Endothelial cell of umbilical vein (primary cell): ENCODE measurements around the gene MSH5. TPM values are rescaled to one million over a fixed set of nuclear protein-coding genes. Genes with fewer than 3 reads are reported as not detected.
A peak's percentile ranks its signal among the peaks of the same experiment; 100 is the strongest.

Source experiments
- BruUV-seq: library from RNA; stranded (reverse); fragments of 400-500 nt; replicated peaks from 2 replicates; lab custom pipeline; 2021; lab: Mats Ljungman, UMichigan
- CTCF ChIA-PET: fragments of 300-600, 350-600 bp; sonication (Branson Sonifier 250); formaldehyde crosslinking; loops from one replicate; lab custom pipeline; 2021; ENCODE audit warnings: antibody characterized with exemption, inconsistent platforms; lab: Charles Lee
- POLR2A ChIA-PET: fragments of 300-600, 350-600 bp; sonication (Branson Sonifier 250); formaldehyde crosslinking; loops from one replicate; lab custom pipeline; 2021; ENCODE audit warnings: antibody characterized with exemption, inconsistent platforms; lab: Charles Lee
- DNase-seq: peaks from one replicate; pipeline ENCODE4 v3.0.0-alpha.2; 2011; ENCODE audit warnings: low read depth, low spot score
- FAIRE-seq: peaks from 2 replicates; lab custom pipeline; 2011; peaks lifted over from hg19 to GRCh38; lab: Jason Lieb, UNC
- H2AFZ ChIP-seq: 2 replicates; pipeline ENCODE4 v1.6.0; 2012; ENCODE audit warnings: low read depth, low read length, control low read depth, inconsistent platforms
- H3K27ac ChIP-seq: 2 replicates; pipeline ENCODE4 v1.5.1; 2011; ENCODE audit warnings: low read depth, mild to moderate bottlenecking, control low read depth, low read length, moderate library complexity; ENCODE audit not compliant: insufficient read depth
- H3K27me3 ChIP-seq, 2 experiments: 2 replicates each; pipeline versions ENCODE4 v1.6.0 to v1.6.1; 2011; ENCODE audit warnings: low read length in 2 of 2, mixed read lengths in 1 of 2; ENCODE audit not compliant: control insufficient read depth in 2 of 2, insufficient read depth in 2 of 2
- H3K36me3 ChIP-seq, 2 experiments: 2 replicates in 1 of 2; 3 replicates in 1 of 2; pipeline ENCODE4 v1.5.1; 2011; ENCODE audit warnings: low read length in 2 of 2, mild to moderate bottlenecking in 1 of 2, moderate library complexity in 1 of 2; ENCODE audit not compliant: control insufficient read depth in 2 of 2, insufficient read depth in 2 of 2; ENCODE audit errors: extremely low read depth in 1 of 2
- H3K4me1 ChIP-seq: 3 replicates; pipeline ENCODE4 v1.5.1; 2011; ENCODE audit warnings: mild to moderate bottlenecking, low read length; ENCODE audit not compliant: control insufficient read depth, insufficient read depth; ENCODE audit errors: extremely low read depth
- H3K4me2 ChIP-seq: 2 replicates; pipeline ENCODE4 v1.6.1; 2011; ENCODE audit warnings: low read length, control low read depth, mixed read lengths; ENCODE audit not compliant: insufficient read depth
- H3K4me3 ChIP-seq, 3 experiments: fragments of 200-600 bp in 1 of 3; sonication (generic), shearing (Covaris generic) in 1 of 3; replicated peaks in 1 of 3; 2 replicates each; pipeline ENCODE4 v1.5.1; 2011 to 2016; ENCODE audit warnings: control low read depth in 3 of 3, low read length in 3 of 3, mild to moderate bottlenecking in 2 of 3, inconsistent platforms in 1 of 3, low read depth in 1 of 3, moderate library complexity in 1 of 3; ENCODE audit not compliant: insufficient read depth in 1 of 3
- H3K79me2 ChIP-seq: 2 replicates; pipeline ENCODE4 v1.6.0; 2012; ENCODE audit warnings: low read length, inconsistent platforms; ENCODE audit not compliant: control insufficient read depth, insufficient read depth
- H3K9ac ChIP-seq: replicated peaks from 2 replicates; pipeline ENCODE3; 2011; ENCODE audit warnings: low read length, control low read depth; ENCODE audit not compliant: insufficient read depth; ENCODE audit errors: extremely low read depth
- H3K9me1 ChIP-seq: replicated peaks from 3 replicates; pipeline ENCODE4 v1.6.0; 2011; ENCODE audit warnings: mild to moderate bottlenecking, low read length; ENCODE audit not compliant: control insufficient read depth, insufficient read depth; ENCODE audit errors: extremely low read depth
- H3K9me3 ChIP-seq: replicated peaks from 2 replicates; pipeline ENCODE4 v1.5.1; 2012; ENCODE audit warnings: low read length, inconsistent platforms; ENCODE audit not compliant: control insufficient read depth, insufficient read depth
- H4K20me1 ChIP-seq: replicated peaks from 2 replicates; pipeline ENCODE3; 2011; ENCODE audit warnings: mild to moderate bottlenecking, low read length; ENCODE audit not compliant: control insufficient read depth, insufficient read depth; ENCODE audit errors: extremely low read depth
- GATA2 ChIP-seq: IDR thresholded peaks from 2 replicates; pipeline ENCODE4 v1.7.0; 2011; ENCODE audit warnings: low read depth, mild to moderate bottlenecking, moderate library complexity, mixed read lengths, low read length; ENCODE audit not compliant: insufficient read length, insufficient read depth
- MAX ChIP-seq: IDR thresholded peaks from 2 replicates; pipeline ENCODE4 v1.6.1; 2011; ENCODE audit not compliant: insufficient read depth, insufficient read length
- MYC ChIP-seq: IDR thresholded peaks from one replicate; pipeline ENCODE4 v1.6.1; 2011; ENCODE audit warnings: mild to moderate bottlenecking, low read depth, low read length
- POLR2A ChIP-seq: IDR thresholded peaks from 2 replicates; pipeline ENCODE4 v1.6.1; 2012; ENCODE audit warnings: low read depth, mild to moderate bottlenecking, control low read depth, low read length
- POLR2AphosphoS5 ChIP-seq: IDR thresholded peaks from 2 replicates; pipeline ENCODE4 v1.6.1; 2012; ENCODE audit warnings: low read depth, mild to moderate bottlenecking, control low read depth, low read length, moderate library complexity; ENCODE audit not compliant: insufficient read depth
- dilution Hi-C: fragments of 300-500 bp; cut with MboI; formaldehyde crosslinking; loops from one replicate; pipeline ENCODE4 v1.15.0; 2019; ENCODE audit warnings: low sequenced_read_pairs; ENCODE audit not compliant: extremely low pct_ligation_motif_present
- intact Hi-C: fragments of 100-400 bp; cut with micrococcal nuclease; formaldehyde crosslinking; loops from one replicate; pipeline ENCODE4 v1.10.0; 2022
- polyA plus RNA-seq, 4 experiments: library from polyadenylated mRNA; depleted of rRNA in 3 of 4; stranded (reverse) in 3 of 4; unstranded in 1 of 4; fragments of >200 nt; gene quantifications; 2 replicates each; pipeline versions ENCODE4 v1.2.1 to v1.2.3, GENCODE V29; 2011 to 2012; ENCODE audit warnings: missing spikeins in 1 of 4
- total RNA-seq: library from RNA; stranded (reverse); gene quantifications from 2 replicates; pipeline ENCODE4 v1.2.3, GENCODE V29; 2021

Gene MSH5
- total and polyA plus RNA-seq, 2 donors (not counting 3 experiments of a cell fraction or from before 2014, with no cell fraction given): 27.1 to 43.8 TPM

DNA sequence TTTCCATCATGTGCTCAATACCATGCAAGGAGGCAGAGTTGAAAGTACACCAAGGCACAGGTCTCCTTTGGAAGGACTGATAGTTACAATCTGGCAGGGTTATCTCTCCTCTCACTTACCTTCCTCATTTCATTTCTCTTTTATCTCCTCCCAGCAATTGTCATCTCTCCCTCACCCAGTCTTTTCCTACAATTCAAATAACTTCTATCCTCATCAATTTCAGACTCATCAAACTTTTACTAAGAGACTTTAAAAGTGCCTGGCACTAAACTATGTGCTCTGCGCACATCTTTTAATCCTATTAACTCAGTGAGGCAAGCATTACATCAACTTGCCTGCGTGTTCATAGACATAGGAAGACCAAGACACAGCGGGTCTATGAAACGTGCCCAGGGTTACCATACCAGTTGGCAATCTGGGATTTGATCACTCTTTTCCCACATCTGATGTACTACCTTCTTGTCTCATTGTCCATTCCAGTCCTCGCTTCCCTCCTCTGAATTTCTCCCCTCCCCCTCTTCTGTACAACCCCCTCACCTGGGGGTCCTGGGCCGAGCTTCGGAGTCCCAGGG, 54.6 kb downstream of the MSH5 start:
- POLR2A ChIA-PET: interaction anchor here (0.7 kb wide), 1 partner anchor 33 kb away, joined by 7 read pairs; the partner anchor contains the start of gene HSPA1B
- CTCF ChIA-PET: interaction anchor here (0.6 to 3.0 kb wide), 5 partner anchors 12 to 36 kb away, joined by 3 to 28 read pairs (median 10); partner anchors contain the start of genes HSPA1B and LSM2
- no peaks in the 10 kb centered on the region for H3K9me1 ChIP-seq
- no peaks in the 10 kb centered on the region for H3K27me3 ChIP-seq
- BruUV-seq: no TSS peak
- no peak overlapping the region for H2AFZ ChIP-seq
- DNase-seq (peak; percentile 35), FAIRE-seq (peak; percentile 75)
- H3K4me1 ChIP-seq: peaks cover 15% of the 10 kb centered on the region
- peak overlapping the region; percentile 89 for H3K27ac ChIP-seq
- peak overlapping the region; percentile 49 to 71 (median 67) for H3K4me3 ChIP-seq
- H3K36me3 ChIP-seq: peaks cover 0 to 5% of the 10 kb centered on the region in 2 experiments
- H3K9me3 ChIP-seq: no peaks in the 10 kb centered on the region
- no peak for TF ChIP-seq GATA2
- no peak for TF ChIP-seq MAX
- no peak for TF ChIP-seq POLR2A
- no peak for TF ChIP-seq POLR2AphosphoS5
- no peak for TF ChIP-seq MYC
- H4K20me1 ChIP-seq: no peaks in the 10 kb centered on the region
- H3K4me2 ChIP-seq: peak overlapping the region; percentile 82
- H3K9ac ChIP-seq: peak overlapping the region; percentile 95
- dilution Hi-C loops (no loop called here), intact Hi-C loops (loop anchor here (2.0 kb wide), 3 partner anchors 20 to 56 kb away; partner anchors contain the start of genes HSPA1A and HSPA1L)
- peaks cover 20% of the 10 kb centered on the region for H3K79me2 ChIP-seq
